ENCODE data around the gene ASB4. TPM values are rescaled to one million over a fixed set of nuclear protein-coding genes. Genes with fewer than 3 reads are reported as not detected.

Gene ASB4
- total RNA-seq, 4 donors from 2014 or later, result not detected

- H3K36me3 ChIP-seq, result peaks cover 12 to 97% (median 17%) of the 10 kb centered on the region in 3 donors
Measured at GRCh38 chr7:95589766-95590165, 104.0 kb downstream of the ASB4 start.

More at GRCh38 chr7:95589766-95590165, 104.0 kb downstream of the ASB4 start:
- no peaks in the 10 kb centered on the region for H3K27me3 ChIP-seq
- DNase-seq (ENCODE audit: low spot score in 2 of 2), result no peak
- no peaks in the 10 kb centered on the region for H3K9me3 ChIP-seq
- peak overlapping the region; percentile 89 to 98 (median 96) for H3K27ac ChIP-seq
- WGBS, 2 donors, result 95 to 96% methylated on average over 1 of the region's 1 CpG
- TF ChIP-seq POLR2A (IDR thresholded peaks at IDR 0.05) (no peak), EP300 (IDR thresholded peaks at IDR 0.05) (peak in 1 of 2 donors; percentile 43)
- H3K4me3 ChIP-seq, result peak overlapping the region; percentile 63 to 96 (median 74)
- H3K4me1 ChIP-seq, result peaks cover 0 to 63% (median 21%) of the 10 kb centered on the region in 4 donors

Other genes with a start within 250 kb of the ASB4 start
- gene PON1, start 161.4 kb upstream of the ASB4 start, total RNA-seq, result not detected
- 1 to 10 TPM; 3.1 to 3.6 (median 3.2) TPM for gene PON3, start 89.6 kb upstream of the ASB4 start, total RNA-seq
- 100 to 1,000 TPM in 3 of 4 donors, 10 to 100 TPM in 1; 93.5 to 183 (median 155) TPM for gene PON2, start 50.9 kb upstream of the ASB4 start, total RNA-seq
- 100 to 1,000 TPM; 490 to 939 (median 827) TPM for gene PDK4, start 110.6 kb downstream of the ASB4 start, total RNA-seq

Data from tibial nerve (tissue), 4 donors.